GM21423 (cell line): ENCODE measurements around the gene VCAM1.

Experiments
- ATAC-seq: cut with Tn5 transposase; IDR thresholded peaks from one replicate; pipeline ENCODE4 v1.9.1; 2021; ENCODE audit warnings: mild to moderate bottlenecking, moderate library complexity; ENCODE audit not compliant: unreplicated experiment

Gene VCAM1

DNA sequence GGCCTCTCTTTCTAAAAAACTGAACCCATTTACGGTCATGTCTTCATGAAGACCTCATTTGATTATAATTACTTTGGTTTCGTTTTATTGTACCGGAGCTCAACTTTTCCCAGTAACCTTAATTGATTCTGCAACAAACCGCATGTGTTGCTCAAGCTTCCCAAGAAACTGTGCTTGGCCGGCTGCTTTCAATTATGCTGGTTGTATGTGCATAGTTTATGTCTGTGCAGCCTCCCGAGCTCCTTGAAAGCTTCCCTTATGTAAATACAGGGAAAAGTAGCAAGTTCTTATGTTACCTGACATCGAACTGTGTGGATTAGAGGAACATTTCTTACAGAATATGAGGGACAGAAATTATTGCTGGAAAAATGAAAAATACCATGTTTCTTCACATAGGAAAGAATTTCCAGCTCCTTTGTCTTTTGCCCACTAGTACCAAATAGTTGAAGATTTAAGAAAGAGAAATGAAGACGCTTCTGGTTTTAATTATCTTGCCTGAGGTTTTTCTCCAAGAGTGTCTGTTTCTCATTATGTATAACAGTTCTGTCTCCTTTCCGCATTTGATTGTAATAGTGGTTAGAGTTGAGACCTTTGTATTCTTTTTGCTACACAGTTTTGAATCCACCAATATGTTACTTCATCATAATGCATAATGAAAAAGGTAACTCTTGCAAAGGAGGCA lies 2.1 kb downstream of the VCAM1 start:
- ATAC-seq, result no peak

GRCh38 chr1:100722221-100722620 lies 2.7 kb downstream of the VCAM1 start:
- ATAC-seq, result no peak

- no peak for ATAC-seq
Observed at GRCh38 chr1:100724281-100724680, 4.7 kb downstream of the VCAM1 start.

DNA sequence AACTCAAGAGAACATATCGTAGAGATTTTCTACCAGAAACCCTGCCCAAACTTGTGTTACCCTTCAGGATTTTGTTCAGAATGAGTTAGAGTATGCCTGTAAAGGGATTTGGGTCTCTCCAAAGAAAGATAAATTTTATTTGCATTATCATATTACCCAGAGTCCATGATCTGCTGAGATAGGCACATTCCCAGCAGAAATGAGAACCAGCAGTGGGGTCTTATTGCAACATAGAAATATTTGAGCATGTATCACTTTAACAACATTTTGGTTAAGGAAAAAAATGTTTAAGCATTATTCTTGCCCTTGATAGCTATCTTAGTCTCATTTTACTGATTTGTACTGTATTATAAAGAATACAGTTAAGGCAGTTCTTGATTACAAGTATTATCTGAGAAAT lies 10.6 kb downstream of the VCAM1 start:
- no peak for ATAC-seq

GRCh38 chr1:100731309-100731708 lies 11.8 kb downstream of the VCAM1 start:
- ATAC-seq, result no peak

GRCh38 chr1:100731758-100732157 lies 12.2 kb downstream of the VCAM1 start:
- no peak for ATAC-seq

DNA sequence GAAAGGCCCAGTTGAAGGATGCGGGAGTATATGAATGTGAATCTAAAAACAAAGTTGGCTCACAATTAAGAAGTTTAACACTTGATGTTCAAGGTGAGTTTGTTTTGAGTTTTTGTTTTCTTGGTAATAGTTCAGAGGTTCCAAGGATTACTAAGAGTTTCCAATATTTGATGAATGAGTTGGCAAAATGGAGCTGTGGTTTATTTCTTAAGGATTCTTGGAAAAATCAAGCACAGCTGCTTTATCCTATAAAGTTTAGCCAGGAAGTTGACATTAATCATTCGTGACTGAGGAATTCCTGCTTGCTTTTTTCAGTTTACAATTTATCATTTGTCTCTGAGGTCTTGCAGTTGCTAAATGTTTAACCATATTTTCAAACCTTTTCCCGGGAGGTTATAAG lies 15.1 kb downstream of the VCAM1 start:
- ATAC-seq, result no peak

- ATAC-seq, result no peak
Observed at GRCh38 chr1:100735244-100735643, 15.7 kb downstream of the VCAM1 start.

DNA sequence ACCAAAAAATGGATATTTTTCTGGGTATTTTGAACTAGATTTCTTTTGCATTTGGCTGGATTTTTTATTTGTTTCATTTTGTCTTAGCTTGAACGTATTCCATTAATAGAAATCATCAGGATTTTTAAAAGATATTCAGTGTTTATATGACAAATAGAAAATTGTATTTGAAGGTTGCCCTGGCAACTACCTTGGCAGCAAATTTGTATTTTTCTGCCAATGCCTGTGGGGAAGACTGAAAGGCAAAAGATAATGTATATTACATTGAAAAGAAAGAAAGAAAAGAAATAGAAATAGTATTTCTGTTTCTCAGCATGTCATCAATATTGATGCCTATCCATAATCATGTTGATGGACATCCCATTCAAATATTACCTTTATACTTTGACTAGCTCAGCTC lies 16.8 kb downstream of the VCAM1 start:
- ATAC-seq, result no peak

DNA sequence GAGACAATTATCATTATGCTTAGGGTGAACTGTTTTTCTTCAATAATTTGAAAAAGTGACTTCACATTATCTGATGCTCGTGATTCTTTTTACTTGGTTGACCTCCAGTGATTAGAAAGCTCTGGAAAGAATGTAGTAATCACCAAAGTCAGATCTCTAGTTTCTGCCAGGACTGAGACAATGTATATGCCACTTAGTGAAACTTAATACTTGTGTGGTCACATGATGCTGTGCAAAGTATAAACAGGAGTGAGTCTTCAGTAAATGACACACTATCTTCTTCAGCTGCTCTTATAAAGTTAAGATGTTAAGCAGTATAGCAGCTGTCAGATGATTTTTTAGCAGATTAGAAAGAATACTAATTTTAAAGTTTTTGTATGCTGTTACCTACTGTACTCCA lies 17.2 kb downstream of the VCAM1 start:
- no peak for ATAC-seq

GRCh38 chr1:100746542-100746932 lies 27.0 kb downstream of the VCAM1 start:
- no peak for ATAC-seq

GRCh38 chr1:100747771-100748170 lies 28.2 kb downstream of the VCAM1 start:
- no peak for ATAC-seq

DNA sequence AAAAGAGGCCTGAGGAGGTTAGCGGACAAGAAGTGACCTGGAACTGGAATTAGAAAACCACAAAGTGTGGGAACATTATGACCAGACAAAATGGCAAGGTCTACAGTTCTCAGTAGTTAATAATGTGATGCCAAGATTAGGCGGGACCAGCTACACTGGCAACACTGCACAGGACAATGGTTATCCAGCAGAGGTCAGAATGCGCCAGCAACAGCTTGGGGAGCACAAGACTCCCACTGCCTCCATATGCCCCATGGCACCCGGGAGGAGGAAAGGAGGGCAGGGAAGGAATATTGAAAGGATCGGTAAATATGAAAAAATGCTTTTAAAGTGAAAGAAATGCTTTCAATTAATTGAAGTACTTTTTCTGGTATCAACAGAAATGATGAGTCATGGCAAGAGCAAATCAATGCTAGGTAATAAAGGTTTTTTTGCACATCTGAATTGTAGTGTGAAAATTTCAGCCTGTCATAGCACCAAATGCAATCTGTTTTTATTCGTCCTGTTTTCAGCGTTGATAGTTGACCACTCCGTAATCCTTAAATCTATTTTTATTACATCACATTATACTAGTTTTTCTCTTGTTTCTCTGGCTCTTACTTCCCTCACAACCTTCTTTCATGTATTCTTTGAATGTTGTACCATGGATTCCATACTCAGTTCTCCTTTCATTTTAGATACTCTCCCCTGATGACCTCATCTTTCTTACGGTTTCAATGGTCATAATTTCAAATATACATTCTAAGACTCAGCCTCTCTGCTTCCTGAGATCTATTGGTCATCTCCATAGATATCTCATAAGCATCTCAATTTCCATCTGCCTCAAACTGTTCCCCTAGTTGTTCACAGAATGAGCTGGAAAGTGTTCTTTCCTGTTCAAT lies 30.7 kb downstream of the VCAM1 start:
- ATAC-seq, result no peak

DNA sequence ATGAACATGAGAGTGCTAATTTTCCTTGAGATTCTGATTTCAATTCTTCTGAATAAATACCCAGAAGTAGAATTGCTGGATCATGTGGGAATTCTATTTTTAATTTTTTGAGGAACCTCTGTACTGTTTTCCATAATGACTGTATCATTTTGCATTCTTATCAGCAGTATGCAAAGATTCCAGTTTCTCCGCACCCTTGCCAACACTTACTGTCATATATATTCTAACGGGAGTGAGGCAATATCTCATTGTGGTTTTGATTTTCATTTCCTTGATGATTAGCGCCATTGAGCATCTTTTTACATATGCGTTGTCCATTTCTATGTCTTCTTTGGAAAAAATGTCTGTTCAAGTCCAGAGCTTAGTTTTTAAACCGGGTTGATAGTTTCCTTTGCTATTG lies 33.2 kb downstream of the VCAM1 start:
- ATAC-seq, result no peak

DNA sequence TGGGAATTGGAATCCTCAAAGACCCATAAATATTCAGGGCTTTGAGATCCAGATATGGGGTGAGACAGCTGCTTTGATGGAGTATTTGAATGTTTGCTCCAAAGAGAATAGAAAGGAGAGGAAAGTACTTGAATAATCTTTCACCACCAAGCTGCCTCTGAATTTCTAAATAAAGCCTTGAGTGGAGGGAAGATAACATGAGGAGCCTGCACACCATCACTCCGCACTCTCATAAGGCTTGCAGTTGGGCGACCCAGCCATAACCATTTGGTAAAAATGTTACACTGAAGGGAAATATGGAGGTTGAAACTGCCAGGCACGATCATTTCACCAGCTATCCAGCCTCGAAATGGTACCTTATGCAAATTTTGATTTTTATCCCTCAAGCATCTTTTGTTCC lies 38.4 kb downstream of the VCAM1 start:
- ATAC-seq, result no peak

DNA sequence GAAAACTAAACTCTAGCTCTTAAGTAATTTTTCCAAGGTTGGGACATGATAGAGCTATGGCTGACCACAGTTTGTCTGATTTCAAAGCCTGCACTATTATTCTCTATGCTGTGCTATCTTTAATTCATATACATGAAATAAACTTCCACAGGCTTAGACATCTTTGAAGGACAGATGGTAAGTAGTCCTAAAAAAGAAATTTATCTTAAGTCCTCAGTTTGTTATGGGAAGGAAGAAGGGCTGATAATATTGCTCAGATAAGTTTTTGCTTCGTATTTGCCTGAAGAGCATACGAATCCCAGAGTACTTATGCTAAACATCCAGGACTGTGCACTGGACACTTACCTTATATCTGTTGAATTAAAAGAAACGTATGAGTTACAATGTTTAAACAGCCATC lies 39.6 kb downstream of the VCAM1 start:
- ATAC-seq, result no peak

GRCh38 chr1:100760511-100760910 lies 41.0 kb downstream of the VCAM1 start:
- ATAC-seq, result no peak

DNA sequence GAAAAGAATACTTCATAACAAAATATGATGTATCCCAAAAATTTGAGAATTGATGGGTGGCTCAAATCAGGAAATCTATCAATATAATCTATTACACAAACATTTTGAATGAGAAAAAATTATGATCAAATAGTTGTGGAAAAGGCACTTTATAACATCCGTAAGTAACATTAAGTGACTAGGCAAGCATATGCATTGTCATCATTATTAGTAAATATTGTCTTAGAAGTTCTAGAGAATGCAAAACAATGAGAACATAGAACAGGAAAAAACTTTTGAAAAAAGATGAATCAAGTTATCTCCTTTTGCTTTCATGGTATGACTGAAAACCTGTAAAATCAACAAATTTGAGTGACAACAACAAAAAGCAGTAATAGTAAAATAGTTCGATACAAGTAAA lies 42.9 kb downstream of the VCAM1 start:
- ATAC-seq, result no peak

GRCh38 chr1:100767176-100767890 lies 47.8 kb downstream of the VCAM1 start:
- ATAC-seq, result no peak

DNA sequence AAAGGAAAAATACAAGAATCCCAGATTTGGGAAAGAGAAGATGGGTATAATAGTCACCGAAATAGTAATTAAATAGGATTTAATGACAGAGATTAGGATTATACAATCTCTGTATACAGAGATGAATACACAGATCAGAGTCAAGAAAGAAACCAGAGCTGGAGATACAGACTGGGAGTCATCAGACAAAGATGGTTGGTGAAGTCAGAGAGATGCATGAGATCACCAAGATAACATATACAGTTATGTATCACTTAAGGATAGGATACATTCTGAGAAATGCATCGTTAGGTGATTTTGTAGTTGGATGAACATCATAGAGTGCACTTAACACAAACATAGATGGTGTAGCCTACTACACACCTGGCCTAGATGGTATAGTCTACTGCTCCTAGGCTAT lies 49.8 kb downstream of the VCAM1 start:
- ATAC-seq, result no peak

- ATAC-seq, result no peak
Observed at GRCh38 chr1:100769906-100770646, 50.5 kb downstream of the VCAM1 start.
